Measurements from ENCODE around the gene ABCB8. TPM values are rescaled to one million over a fixed set of nuclear protein-coding genes. Genes with fewer than 3 reads are reported as not detected.
A peak's percentile ranks its signal among the peaks of the same experiment; 100 is the strongest.

ABCB8 gene
- total RNA-seq, 1 donor from 2014 or later, result 28.3 TPM

GRCh38 chr7:151080067-151080521, 51.8 kb downstream of the ABCB8 start:
- peak overlapping the region; percentile 89 for H3K4me3 ChIP-seq
- peaks cover 76% of the 10 kb centered on the region for H3K4me1 ChIP-seq
- intact Hi-C loops (cut with micrococcal nuclease), result no loop called here
- peak; percentile 23 for DNase-seq
- no peak for TF ChIP-seq CTCF (IDR thresholded peaks at IDR 0.05; ENCODE audit: borderline replicate concordance)
- H3K27ac ChIP-seq (replicated peaks), result peak overlapping the region; percentile 96
- H3K27me3 ChIP-seq (ENCODE audit: low read depth), result no peaks in the 10 kb centered on the region
- peaks cover 12% of the 10 kb centered on the region for H3K36me3 ChIP-seq
- no peaks in the 10 kb centered on the region for H3K9me3 ChIP-seq (replicated peaks)

GRCh38 chr7:151080522-151081169, 52.4 kb downstream of the ABCB8 start, which contains the start of gene FASTK:
FASTK (minus strand) TSS chr7:151080809; CDS start chr7:151080766, 43 bp downstream.
- peaks cover 81% of the 10 kb centered on the region for H3K4me1 ChIP-seq
- H3K4me3 ChIP-seq, result peak within 1 kb of the TSS; percentile 89
- intact Hi-C loops (cut with micrococcal nuclease), result no loop called here
- H3K27me3 ChIP-seq (ENCODE audit: low read depth), result no peaks in the 10 kb centered on the region
- H3K36me3 ChIP-seq, result peaks cover 7% of the 10 kb centered on the region
- no peak for TF ChIP-seq CTCF (IDR thresholded peaks at IDR 0.05; ENCODE audit: borderline replicate concordance)
- H3K27ac ChIP-seq (replicated peaks), result peak within 1 kb of the TSS; percentile 96
- no peaks in the 10 kb centered on the region for H3K9me3 ChIP-seq (replicated peaks)
- DNase-seq, result peak; percentile 91

DNA sequence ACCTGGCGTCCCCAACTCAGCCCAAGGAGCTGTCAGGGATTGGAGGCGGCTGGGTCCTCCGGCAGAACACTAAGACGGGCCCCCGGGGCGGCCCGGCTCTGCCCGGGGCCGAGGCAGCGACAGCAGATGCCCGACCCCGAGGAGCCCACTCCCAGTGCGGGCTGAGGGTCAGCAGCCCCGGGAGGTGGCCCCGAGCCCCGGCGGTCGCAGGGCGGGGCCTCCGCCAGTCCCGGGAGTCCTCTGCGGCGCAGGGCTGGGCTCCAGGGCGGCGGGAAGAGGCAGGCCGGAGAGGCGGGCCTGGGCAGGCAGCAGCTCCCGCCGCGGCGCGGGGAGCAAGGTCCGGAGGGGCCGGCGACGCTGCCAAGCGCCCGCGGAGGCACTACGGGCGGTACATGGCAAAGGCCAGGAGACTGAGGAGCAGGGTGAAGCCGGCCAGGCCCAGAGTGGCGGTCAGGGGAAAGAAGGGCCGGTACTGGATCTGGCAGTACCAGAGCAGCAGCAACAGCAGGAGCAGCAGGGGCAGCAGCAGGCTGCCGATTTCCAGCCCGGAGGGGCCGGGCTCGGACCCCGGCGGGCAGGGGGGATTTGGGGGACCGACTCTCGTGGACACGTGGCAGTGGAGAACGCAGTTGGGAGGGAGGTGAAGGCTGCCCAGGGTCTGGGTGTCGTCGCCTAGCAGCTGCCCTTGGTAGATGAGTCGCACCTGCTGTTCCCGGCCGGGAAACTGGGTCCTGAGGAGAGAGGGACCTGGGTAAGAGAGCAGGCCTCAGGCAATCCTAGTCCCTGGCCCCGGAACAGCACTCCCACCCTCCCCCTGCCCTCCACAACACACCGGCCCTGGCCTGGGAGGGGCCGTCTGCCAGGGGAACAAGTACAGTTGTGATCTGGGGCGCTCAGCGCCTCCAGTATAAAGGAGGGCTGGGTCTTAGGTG, 53.2 kb downstream of the ABCB8 start:
- TF ChIP-seq CTCF (IDR thresholded peaks at IDR 0.05; ENCODE audit: borderline replicate concordance), result no peak
- Histone ChIP-seq H3K4me1 (peaks cover 85% of the 10 kb centered on the region), H3K27ac (replicated peaks) (peak overlapping the region; percentile 96), H3K27me3 (ENCODE audit: low read depth) (no peaks in the 10 kb centered on the region), H3K36me3 (no peaks in the 10 kb centered on the region), H3K4me3 (peak overlapping the region; percentile 89), H3K9me3 (replicated peaks) (no peaks in the 10 kb centered on the region)
- intact Hi-C loops (cut with micrococcal nuclease), result no loop called here
- DNase-seq, result no peak

GRCh38 chr7:151082141-151083070, 54.2 kb downstream of the ABCB8 start:
- no peak for TF ChIP-seq CTCF (IDR thresholded peaks at IDR 0.05; ENCODE audit: borderline replicate concordance)
- intact Hi-C loops (cut with micrococcal nuclease), result no loop called here
- peak overlapping the region; percentile 89 for H3K4me3 ChIP-seq
- no peaks in the 10 kb centered on the region for H3K9me3 ChIP-seq (replicated peaks)
- peaks cover 82% of the 10 kb centered on the region for H3K4me1 ChIP-seq
- DNase-seq, result no peak
- H3K27me3 ChIP-seq (ENCODE audit: low read depth), result no peaks in the 10 kb centered on the region
- no peaks in the 10 kb centered on the region for H3K36me3 ChIP-seq
- H3K27ac ChIP-seq (replicated peaks), result peak overlapping the region; percentile 96

Measured in left ventricle myocardium inferior (tissue), 1 donor.